ENCODE results near the gene HSPA1B. TPM values are rescaled to one million over a fixed set of nuclear protein-coding genes. Genes with fewer than 3 reads are reported as not detected.

The HSPA1B gene
- total RNA-seq, 2 donors from 2014 or later: 18.0 to 20.5 TPM

DNA sequence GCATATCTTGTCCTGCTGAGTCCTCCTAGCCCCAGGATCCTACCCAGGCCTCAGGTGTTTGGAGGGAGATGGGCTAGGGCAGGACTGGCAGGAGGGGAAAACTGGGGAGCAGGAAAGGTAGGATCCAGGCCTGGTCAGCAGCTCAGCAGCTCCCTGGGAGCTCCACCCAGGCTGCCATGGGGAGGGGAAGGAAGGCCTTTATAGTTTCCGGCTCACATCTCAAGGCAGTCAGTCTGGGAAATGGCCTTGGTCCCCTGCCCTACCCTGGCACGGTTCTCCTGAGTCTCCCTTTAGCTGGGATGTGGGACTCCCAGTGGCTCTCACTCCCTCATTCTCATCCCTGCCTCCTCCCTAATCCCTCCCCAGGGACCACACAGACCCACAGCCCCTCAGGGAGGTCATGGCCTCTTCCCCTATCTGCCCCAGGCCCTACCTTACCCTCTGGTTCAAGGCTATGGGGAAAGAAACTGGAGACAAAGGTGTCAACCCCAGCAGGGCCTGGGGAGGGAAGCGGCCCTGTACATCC is 49.6 kb downstream of the HSPA1B start:
- DNase-seq: no peak
- H3K36me3 Mint-ChIP-seq (ENCODE audit: low read depth): peaks cover 7% of the 10 kb centered on the region

DNA sequence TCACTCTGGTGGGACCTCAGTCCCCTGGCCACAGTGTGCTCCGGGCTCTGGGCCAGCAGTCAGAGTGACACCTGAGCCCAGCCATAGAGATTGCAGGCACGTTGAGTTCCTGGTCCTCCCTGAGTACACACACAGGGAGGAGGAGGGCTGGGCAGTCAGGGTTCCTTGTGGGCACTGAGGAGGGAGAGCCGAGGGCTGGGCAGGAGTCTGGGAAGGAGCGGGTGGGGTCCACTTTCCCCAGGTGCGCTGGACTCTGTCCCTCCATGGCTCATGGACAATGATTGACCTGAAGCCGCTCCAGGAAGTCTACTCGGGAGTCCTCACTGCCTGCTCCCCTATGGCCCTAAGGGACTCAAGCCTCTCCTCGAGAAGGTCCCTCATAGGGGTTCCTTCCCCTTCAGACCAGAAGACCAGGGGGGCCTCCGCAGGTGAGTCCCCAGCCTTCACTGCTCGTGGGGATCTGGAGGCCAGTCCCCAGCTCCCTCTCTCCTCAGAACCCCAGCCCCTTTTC is 50.2 kb downstream of the HSPA1B start:
- DNase-seq (no peak), ATAC-seq (no peak)
- Mint-ChIP-seq H3K36me3 (ENCODE audit: low read depth) (peaks cover 11% of the 10 kb centered on the region), H3K4me3 (no peak overlapping the region), H3K4me1 (peaks cover 11% of the 10 kb centered on the region), H3K27me3 (no peaks in the 10 kb centered on the region), H3K27ac (no peak overlapping the region)
- no peaks in the 10 kb centered on the region for H3K9me3 ChIP-seq (ENCODE audit: control insufficient read depth, low read length, poor library complexity, severe bottlenecking)

More for the DNA sequence above, 49.6 kb downstream of the HSPA1B start:
- H3K27me3 Mint-ChIP-seq: no peaks in the 10 kb centered on the region
- no peak overlapping the region for H3K27ac Mint-ChIP-seq
- peaks cover 11% of the 10 kb centered on the region for H3K4me1 Mint-ChIP-seq
- H3K9me3 ChIP-seq (ENCODE audit: control insufficient read depth, low read length, poor library complexity, severe bottlenecking): no peaks in the 10 kb centered on the region
- H3K4me3 Mint-ChIP-seq: no peak overlapping the region
- ATAC-seq: no peak

DNA sequence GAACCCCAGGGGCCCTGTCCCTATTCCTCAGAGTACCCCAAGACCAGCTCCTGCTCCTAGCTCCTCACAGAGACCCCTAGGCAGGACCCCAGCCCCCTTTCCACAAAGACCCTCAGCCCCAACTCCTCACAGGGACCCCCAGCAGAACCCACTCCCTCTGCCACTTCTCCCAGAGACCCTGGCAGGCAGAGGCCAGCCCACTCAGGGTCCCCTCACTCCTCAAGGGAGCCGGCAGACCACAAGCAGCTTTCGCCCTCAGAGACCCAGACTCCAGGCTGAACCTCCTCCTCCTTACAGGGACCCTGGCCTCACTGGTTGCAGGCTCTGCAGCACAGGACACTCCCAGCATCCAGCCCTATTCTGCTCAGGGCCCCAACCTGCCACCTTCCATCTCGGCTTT is 50.7 kb downstream of the HSPA1B start:
- Mint-ChIP-seq H3K4me3 (no peak overlapping the region), H3K4me1 (peaks cover 11% of the 10 kb centered on the region), H3K36me3 (ENCODE audit: low read depth) (peaks cover 11% of the 10 kb centered on the region), H3K27me3 (no peaks in the 10 kb centered on the region), H3K27ac (peak overlapping the region; percentile 27)
- ATAC-seq: no peak
- no peaks in the 10 kb centered on the region for H3K9me3 ChIP-seq (ENCODE audit: control insufficient read depth, low read length, poor library complexity, severe bottlenecking)
- DNase-seq: no peak

DNA sequence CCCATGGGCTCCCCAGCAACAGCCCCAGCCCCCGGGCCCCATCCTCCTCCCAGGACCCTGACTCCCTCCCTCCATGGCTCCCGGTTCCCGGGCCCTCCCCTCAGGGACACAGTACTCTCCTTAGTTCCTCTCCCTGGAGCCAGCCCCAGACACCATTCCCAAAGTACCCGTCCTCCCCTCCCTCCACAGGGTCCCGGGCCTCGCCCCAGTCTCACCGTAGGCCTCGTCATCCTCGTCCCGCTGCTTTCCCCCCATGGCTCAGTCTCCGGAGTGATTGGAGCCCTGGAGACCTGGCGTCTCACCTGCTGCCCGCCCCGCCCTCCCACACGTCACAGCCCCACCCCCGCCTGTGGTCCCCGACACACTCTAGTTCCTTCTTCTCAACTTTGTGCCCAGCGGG is 51.2 kb downstream of the HSPA1B start, which contains the start of gene SLC44A4:
SLC44A4 (minus strand) TSS at position 272 of the 400 bp plus-strand sequence; CDS start at position 255, 17 bp downstream.
- Mint-ChIP-seq H3K36me3 (ENCODE audit: low read depth) (peaks cover 11% of the 10 kb centered on the region), H3K27me3 (no peaks in the 10 kb centered on the region), H3K27ac (peak within 1 kb of the TSS; percentile 27), H3K4me1 (peaks cover 11% of the 10 kb centered on the region), H3K4me3 (no peak within 1 kb of the TSS)
- DNase-seq (no peak), ATAC-seq (no peak)
- H3K9me3 ChIP-seq (ENCODE audit: control insufficient read depth, low read length, poor library complexity, severe bottlenecking): no peaks in the 10 kb centered on the region

DNA sequence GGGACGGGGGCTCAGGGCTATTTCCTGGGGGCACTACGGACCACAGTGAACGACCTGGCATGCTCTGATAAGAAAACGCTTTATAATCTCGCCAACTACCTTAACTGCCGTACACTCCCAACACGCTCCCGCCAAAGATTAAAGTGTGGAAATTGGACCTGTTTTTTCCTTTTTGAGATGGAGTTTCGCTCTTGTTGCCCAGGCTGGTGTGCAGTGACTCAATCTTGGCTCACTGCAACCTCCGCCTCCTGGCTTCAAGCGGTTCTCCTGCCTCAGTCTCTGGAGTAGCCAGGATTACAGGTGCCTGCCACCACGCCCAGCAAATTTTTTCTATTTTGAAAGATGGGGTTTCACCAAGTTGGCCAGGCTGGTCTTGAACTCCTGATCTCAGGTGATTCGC is 51.6 kb downstream of the HSPA1B start:
- no peak for ATAC-seq
- H3K27me3 Mint-ChIP-seq: no peaks in the 10 kb centered on the region

More for the DNA sequence above, 51.6 kb downstream of the HSPA1B start:
- Mint-ChIP-seq H3K4me1 (peaks cover 10% of the 10 kb centered on the region), H3K4me3 (no peak overlapping the region), H3K27ac (no peak overlapping the region), H3K36me3 (ENCODE audit: low read depth) (peaks cover 11% of the 10 kb centered on the region)
- H3K9me3 ChIP-seq (ENCODE audit: control insufficient read depth, low read length, poor library complexity, severe bottlenecking): no peaks in the 10 kb centered on the region
- no peak for DNase-seq

Other genes starting within 250 kb of the HSPA1B start
- 100 to 1,000 TPM; 791 to 891 TPM for gene LTB, start 245.3 kb upstream of the HSPA1B start, total RNA-seq
- 10 to 100 TPM; 30.6 to 42.6 TPM for gene LST1, start 241.5 kb upstream of the HSPA1B start, total RNA-seq
- 1 to 10 TPM; 5.7 to 8.2 TPM for gene NCR3, start 234.7 kb upstream of the HSPA1B start, total RNA-seq
- 10 to 100 TPM in 1 of 2 donors, 1 to 10 TPM in 1; 8.1 to 13.2 TPM for gene AIF1, start 212.5 kb upstream of the HSPA1B start, total RNA-seq
- 100 to 1,000 TPM; 210 to 213 TPM for gene PRRC2A, start 207.0 kb upstream of the HSPA1B start, total RNA-seq
- 100 to 1,000 TPM; 229 to 233 TPM for gene BAG6, start 175.1 kb upstream of the HSPA1B start, total RNA-seq
- 1 to 10 TPM; 2.9 to 4.0 TPM for gene APOM, start 171.8 kb upstream of the HSPA1B start, total RNA-seq
- gene C6orf47, start 167.0 kb upstream of the HSPA1B start, total RNA-seq: 10 to 100 TPM; 13.3 to 16.9 TPM
- 10 to 100 TPM in 1 of 2 donors, 1 to 10 TPM in 1; 9.2 to 11.9 TPM for gene GPANK1, start 162.7 kb upstream of the HSPA1B start, total RNA-seq
- gene CSNK2B, start 161.7 kb upstream of the HSPA1B start, total RNA-seq: 100 to 1,000 TPM; 104 to 107 TPM
- 10 to 100 TPM; 27.6 to 32.7 TPM for gene LY6G5B, start 157.8 kb upstream of the HSPA1B start, total RNA-seq
- gene LY6G5C, start 146.7 kb upstream of the HSPA1B start, total RNA-seq: 1 to 10 TPM; 3.8 to 4.6 TPM
- gene ABHD16A, start 124.4 kb upstream of the HSPA1B start, total RNA-seq: 10 to 100 TPM; 57.8 to 75.1 TPM
- gene LY6G6F, start 120.9 kb upstream of the HSPA1B start, total RNA-seq: 10 to 100 TPM in 1 of 2 donors, 1 to 10 TPM in 1; 1.6 to 29.1 TPM
- not detected for gene LY6G6D, start 112.4 kb upstream of the HSPA1B start, total RNA-seq
- not detected for gene LY6G6C, start 106.0 kb upstream of the HSPA1B start, total RNA-seq
- 100 to 1,000 TPM in 1 of 2 donors, 1 to 10 TPM in 1; 3.4 to 129 TPM for gene MPIG6B, start 104.4 kb upstream of the HSPA1B start, total RNA-seq
- gene DDAH2, start 98.4 kb upstream of the HSPA1B start, total RNA-seq: 1 to 10 TPM; 4.7 to 7.3 TPM
- 100 to 1,000 TPM; 145 to 152 TPM for gene CLIC1, start 91.2 kb upstream of the HSPA1B start, total RNA-seq
- 10 to 100 TPM; 12.9 to 18.3 TPM for gene MSH5, start 87.7 kb upstream of the HSPA1B start, total RNA-seq
- gene SAPCD1, start 65.1 kb upstream of the HSPA1B start, total RNA-seq: 1 to 10 TPM; 3.6 to 4.2 TPM
- gene VWA7, start 50.4 kb upstream of the HSPA1B start, total RNA-seq: 1 to 10 TPM; 2.8 to 2.9 TPM
- 10 to 100 TPM; 58.0 to 73.7 TPM for gene VARS1, start 32.0 kb upstream of the HSPA1B start, total RNA-seq
- gene LSM2, start 20.8 kb upstream of the HSPA1B start, total RNA-seq: 10 to 100 TPM; 20.9 to 22.5 TPM
- 1 to 10 TPM; 3.4 to 3.5 TPM for gene HSPA1L, start 12.5 kb upstream of the HSPA1B start, total RNA-seq
- 10 to 100 TPM; 15.1 to 20.2 TPM for gene HSPA1A, start 12.2 kb upstream of the HSPA1B start, total RNA-seq
- 10 to 100 TPM; 27.1 to 29.6 TPM for gene NEU1, start 35.1 kb downstream of the HSPA1B start, total RNA-seq
- under 1 TPM; 0.10 to 0.13 TPM for gene SLC44A4, start 51.3 kb downstream of the HSPA1B start, total RNA-seq
- gene EHMT2, start 70.0 kb downstream of the HSPA1B start, total RNA-seq: 10 to 100 TPM; 40.4 to 46.2 TPM
- gene ZBTB12, start 74.3 kb downstream of the HSPA1B start, total RNA-seq: under 1 TPM; 0.50 to 0.96 TPM
- gene C2, start 100.0 kb downstream of the HSPA1B start, total RNA-seq: 1 to 10 TPM in 1 of 2 donors, not detected in 1; 2.1 TPM
- under 1 TPM in 1 of 2 donors, not detected in 1; 0.65 TPM for gene CFB, start 118.4 kb downstream of the HSPA1B start, total RNA-seq
- gene NELFE, start 131.2 kb downstream of the HSPA1B start, total RNA-seq: 10 to 100 TPM; 45.8 to 46.2 TPM
- gene SKIC2, start 131.4 kb downstream of the HSPA1B start, total RNA-seq: 10 to 100 TPM; 85.5 to 94.5 TPM
- 10 to 100 TPM; 31.9 to 35.0 TPM for gene DXO, start 144.4 kb downstream of the HSPA1B start, total RNA-seq
- 1 to 10 TPM; 3.8 to 5.4 TPM for gene C4A, start 154.3 kb downstream of the HSPA1B start, total RNA-seq
- gene C4B, start 187.1 kb downstream of the HSPA1B start, total RNA-seq: 1 to 10 TPM; 2.2 to 3.7 TPM
- gene CYP21A2, start 210.7 kb downstream of the HSPA1B start, total RNA-seq: under 1 TPM; 0.35 to 0.76 TPM